Raji (cell line): ENCODE results near the gene PPP2R1A.

Source experiments
- POLR2A ChIP-seq: IDR thresholded peaks from 2 replicates; pipeline ENCODE4 v1.6.1; 2011; ENCODE audit warnings: low read depth, low read length, control low read depth; ENCODE audit not compliant: insufficient read depth

Gene PPP2R1A

DNA sequence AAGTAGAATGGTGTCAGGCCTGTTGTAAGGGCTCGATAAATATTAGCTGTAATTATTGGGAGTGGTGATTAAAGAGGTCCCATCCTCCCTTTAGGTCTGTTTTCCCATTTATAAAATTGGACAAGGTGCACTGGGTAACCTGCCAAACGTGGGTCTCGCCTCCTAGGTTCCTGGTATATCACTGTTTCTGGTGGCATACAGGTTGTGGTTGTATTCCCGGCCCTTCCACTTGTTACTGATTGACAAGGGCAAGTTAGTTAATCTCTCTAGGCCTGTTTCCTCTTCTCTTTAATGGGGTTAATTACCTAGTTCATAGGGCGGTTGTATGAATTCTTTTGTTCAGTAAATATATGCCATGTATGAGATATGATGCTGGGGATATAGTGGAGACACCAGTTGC, 1.5 kb downstream of the PPP2R1A start:
- no peak for TF ChIP-seq POLR2A

DNA sequence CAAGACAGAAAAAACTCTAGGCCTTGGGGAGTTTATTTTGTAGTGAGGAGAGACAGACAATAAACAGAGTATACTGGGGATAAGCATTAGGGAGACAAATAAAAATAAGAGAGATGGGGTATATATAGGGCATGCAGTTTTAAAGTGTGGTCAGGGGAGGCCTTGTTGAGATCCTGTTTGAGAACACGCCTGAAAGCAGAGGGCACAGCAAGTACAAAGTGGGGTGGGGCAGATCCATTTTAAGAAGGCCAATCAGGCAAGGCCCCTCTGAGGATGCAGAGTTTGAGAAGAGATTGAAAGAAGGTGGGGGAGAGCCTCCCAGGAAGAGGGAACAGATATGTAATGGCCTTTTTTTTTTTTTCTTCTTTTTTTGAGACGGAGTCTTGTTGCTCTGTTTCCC, 2.1 kb downstream of the PPP2R1A start:
- no peak for TF ChIP-seq POLR2A

DNA sequence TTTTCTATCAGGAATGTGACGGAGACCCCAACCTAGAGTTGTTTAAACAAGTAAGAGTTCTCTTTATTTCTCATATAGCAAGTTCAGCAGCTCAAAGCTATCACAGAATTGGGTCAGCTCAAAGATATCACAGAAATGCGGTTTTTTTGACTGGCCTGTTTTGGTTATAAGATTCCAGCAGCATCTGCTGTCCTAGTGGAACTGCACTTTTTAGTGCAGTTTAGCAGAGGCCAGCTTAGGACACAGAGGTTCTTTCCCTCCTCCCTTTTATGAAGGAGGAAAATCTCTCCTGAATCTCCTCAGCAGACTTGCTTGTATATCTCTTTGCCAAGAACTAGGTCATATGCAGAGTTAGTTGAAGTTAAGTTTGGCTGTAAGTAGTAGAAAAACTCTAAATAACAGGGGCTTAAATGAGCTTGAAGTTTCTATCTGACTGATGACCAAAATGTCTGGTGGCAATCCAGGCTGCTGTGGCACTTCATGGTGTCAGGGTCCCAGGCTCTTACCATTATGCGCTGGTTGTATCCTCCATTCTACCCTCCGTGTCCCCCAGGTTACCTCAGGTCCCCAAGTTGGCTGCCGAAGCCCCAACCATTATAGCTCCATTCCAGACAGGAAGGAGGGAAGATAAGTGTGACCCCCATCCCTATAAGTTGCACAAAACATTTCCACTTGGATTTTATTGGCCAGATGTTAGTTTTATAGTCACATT, 6.6 kb downstream of the PPP2R1A start:
- TF ChIP-seq POLR2A: no peak

DNA sequence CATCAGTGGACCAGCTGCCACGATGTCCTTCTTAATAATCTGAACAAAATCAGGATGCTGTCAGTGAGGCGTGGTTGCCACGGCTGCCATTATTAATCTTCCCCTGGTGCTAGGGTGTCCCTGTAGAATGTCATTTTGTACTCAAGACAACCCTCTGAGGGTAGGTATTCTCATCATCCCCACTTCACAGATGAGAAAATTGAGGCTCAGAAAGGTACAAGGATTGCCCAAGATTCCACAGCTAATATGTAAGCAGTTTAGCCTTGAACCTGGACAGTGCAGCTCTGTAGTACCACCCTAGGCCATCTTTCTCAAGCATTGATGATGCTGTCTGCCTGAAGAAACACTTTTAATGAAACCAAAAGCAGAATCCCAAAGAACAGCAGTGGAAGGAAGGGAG, 8.1 kb downstream of the PPP2R1A start:
- TF ChIP-seq POLR2A: no peak

DNA sequence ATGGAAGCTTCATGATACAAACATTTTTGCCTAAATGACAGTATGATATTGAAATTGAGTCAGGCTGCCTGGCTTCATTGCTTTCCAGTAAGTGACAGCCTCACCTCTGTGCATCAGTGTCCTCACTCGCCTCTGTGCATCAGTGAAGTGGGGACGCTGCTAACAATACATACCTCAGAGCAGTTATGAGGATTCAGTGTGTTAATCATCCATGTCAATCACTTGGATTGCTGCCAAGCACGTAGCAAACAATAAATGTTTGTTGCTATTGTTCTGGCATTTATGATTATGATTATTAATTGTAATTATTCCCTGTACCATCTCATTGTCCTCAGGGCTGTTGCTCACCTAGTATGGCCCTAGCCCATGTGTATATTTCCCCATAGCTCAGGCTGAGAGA, 8.8 kb downstream of the PPP2R1A start:
- TF ChIP-seq POLR2A: no peak

DNA sequence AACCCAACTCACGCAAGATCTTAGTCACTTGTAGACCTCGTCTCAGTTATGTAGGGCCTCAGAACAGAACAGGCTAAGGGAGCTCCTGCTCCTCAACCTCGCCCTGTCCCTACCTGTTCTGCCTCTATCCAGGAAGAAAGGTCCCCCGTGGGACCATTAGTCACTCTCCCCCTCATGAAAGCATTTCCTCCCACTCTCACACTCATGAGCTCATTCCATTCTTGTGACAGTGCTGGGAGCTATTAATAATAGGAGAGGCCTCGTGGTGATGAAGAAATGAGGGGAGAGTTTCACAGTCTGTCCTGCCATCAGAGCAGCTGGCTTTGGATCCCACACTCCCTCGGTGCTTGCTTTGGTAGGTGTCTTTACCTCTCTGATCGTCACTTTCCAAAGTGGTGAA, 10.2 kb downstream of the PPP2R1A start:
- TF ChIP-seq POLR2A: no peak

DNA sequence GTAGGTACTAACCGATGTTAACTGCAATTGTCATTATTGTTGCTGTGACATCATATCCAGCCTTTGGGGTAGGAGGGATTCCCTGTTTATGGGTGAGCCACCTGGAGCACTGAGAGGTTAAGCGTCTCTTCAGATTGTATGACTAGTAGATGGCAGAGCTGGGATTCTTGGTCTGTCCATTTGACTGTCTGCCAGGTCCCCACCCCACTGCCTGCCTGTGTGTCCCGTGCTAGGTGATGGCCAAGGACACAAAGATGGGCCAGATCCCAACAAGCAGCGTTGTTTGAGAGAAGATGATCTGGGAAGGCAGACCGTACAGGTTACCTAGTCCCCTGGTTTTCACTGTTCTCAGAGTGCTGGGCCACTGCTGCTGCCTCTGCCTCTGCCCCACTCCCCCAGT, 16.6 kb downstream of the PPP2R1A start:
- no peak for TF ChIP-seq POLR2A

DNA sequence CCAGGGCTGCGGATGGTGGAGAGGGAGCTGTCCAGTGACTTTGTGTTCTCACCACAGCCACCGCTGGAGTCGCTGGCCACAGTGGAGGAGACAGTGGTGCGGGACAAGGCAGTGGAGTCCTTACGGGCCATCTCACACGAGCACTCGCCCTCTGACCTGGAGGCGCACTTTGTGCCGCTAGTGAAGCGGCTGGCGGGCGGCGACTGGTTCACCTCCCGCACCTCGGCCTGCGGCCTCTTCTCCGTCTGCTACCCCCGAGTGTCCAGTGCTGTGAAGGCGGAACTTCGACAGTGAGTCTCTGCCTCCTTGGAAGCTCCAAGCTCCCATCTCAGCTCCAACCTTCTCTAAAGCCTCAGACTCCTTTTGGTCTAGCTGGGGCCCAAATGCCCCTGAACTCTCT, 21.4 kb downstream of the PPP2R1A start:
- no peak for TF ChIP-seq POLR2A

DNA sequence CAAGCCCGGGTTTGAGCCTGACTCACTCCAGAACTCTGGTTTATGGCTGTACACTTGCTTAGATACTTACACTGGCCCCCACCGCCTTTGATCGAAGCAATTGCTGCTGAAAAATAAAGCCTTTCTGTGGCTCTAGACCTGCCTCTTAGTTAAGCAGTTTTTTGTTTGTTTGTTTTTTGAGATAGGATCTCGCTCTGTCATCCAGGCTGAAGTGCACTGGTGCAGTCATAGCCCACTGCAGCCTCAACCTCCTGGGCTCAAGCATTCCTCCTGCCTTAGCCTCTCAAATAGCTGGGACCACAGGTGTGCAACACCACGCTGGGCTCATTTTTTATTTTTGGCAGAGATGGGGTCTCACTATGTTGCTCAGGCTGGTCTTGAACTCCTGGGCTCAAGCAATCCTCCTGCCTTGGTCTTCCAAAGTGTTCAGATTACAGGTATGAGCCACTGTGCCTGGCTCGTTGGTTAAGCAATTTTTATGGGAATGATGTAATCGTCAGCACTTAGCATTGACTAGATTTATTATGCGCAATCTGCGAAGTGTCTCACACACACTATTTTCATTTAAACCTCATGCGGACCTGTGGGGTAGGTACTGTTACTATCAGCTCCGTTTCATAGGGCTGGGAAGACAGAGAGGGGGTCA, 22.2 kb downstream of the PPP2R1A start:
- no peak for TF ChIP-seq POLR2A

DNA sequence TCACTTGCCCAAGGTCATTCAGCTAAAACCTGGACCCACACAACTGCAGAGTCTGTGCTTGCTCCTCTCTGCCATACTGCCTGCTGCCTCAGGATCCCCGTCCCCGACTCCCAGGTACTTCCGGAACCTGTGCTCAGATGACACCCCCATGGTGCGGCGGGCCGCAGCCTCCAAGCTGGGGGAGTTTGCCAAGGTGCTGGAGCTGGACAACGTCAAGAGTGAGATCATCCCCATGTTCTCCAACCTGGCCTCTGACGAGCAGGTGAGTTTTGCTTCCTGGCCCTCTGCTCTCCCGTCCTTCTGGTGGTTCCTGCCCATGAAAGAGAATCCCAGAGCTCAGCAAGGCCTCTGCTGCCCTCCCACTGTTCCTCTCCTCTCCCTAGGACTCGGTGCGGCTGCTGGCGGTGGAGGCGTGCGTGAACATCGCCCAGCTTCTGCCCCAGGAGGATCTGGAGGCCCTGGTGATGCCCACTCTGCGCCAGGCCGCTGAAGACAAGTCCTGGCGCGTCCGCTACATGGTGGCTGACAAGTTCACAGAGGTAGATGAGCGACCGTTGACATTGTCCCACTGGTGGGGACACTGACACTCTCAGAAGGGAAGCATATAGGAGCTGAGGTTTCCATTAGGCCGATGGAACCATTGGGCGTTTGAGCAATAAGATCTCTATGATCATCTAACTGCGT, 22.9 kb downstream of the PPP2R1A start:
- no peak for TF ChIP-seq POLR2A

DNA sequence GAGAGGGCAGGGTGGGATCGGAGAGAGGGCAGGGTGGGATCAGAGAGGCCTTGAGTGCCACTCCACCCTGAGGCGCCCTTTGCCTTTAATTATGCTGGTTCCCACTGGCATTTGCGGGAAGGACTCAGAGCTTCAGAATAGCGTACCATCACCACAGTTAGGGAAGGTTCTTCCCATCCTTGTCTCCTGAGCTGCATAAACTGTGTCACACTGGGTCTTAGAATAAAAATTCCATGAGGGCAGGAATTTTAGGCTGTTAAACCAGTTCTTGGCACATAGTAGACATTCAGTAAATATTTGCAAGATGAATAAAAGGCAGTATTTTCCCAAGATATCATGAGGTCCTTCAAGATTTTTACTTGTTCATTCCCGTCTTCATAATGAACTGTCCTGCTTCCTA, 24.4 kb downstream of the PPP2R1A start:
- TF ChIP-seq POLR2A: no peak

DNA sequence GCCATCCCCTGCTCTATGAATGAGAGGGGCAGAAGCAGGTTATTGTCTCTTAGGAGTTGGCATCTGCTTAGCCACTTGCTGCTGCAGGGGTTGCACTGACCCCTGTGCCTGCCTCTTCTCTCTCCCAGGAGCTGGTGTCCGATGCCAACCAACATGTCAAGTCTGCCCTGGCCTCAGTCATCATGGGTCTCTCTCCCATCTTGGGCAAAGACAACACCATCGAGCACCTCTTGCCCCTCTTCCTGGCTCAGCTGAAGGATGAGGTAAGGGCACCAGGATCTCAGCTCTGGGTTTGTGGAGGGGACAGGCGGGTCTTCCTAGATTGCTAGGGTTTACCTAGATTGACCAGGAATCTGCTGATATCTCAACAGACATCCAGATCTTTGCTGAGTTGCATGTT, 26.5 kb downstream of the PPP2R1A start:
- no peak for TF ChIP-seq POLR2A

DNA sequence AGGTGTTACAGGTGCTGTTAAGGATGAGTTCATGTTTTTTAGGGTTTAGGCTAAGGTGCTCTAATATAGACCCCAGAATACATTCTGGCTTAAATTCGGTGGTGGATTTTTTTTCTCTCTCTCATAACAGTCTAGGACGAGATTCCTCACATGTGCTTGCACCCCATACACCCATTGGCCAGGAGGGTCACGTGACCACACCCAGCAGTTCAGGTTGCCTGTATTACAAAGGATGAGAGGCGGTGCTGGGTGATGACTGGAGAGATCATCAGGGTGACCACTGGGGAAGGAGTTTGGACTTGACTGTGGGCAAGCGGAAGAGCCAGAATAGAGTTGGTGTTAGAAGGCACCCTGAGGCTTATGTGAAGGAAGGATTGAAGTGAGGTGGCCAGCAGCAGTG, 27.7 kb downstream of the PPP2R1A start:
- TF ChIP-seq POLR2A: no peak

DNA sequence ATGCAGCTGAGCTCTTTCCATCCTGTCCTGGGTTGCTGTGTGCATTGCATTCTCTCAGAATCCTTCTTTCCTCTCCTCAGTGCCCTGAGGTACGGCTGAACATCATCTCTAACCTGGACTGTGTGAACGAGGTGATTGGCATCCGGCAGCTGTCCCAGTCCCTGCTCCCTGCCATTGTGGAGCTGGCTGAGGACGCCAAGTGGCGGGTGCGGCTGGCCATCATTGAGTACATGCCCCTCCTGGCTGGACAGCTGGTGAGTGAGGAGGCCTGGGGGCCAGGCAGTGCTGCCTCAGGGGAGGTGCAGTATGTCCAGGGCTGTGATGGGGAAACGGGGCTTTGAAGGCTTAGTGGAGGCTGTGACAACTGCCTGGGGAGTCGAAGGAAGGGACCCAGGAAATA, 29.8 kb downstream of the PPP2R1A start:
- TF ChIP-seq POLR2A: no peak

DNA sequence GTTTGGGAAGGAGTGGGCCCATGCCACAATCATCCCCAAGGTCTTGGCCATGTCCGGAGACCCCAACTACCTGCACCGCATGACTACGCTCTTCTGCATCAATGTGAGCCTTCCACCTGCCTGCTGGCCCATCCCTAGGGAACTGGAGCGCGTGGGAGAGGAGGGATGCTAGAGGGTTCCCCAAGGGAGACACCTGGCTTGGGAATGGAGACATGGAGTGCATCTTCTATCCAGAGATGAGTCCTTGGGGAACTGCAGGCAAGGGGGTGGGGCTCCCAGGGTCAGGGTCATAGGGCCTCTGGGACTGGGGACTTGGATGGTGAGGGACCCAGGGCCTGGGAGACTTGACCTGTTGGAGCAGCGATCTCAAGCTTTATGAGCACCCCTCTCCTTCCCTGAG, 31.2 kb downstream of the PPP2R1A start:
- TF ChIP-seq POLR2A: no peak

DNA sequence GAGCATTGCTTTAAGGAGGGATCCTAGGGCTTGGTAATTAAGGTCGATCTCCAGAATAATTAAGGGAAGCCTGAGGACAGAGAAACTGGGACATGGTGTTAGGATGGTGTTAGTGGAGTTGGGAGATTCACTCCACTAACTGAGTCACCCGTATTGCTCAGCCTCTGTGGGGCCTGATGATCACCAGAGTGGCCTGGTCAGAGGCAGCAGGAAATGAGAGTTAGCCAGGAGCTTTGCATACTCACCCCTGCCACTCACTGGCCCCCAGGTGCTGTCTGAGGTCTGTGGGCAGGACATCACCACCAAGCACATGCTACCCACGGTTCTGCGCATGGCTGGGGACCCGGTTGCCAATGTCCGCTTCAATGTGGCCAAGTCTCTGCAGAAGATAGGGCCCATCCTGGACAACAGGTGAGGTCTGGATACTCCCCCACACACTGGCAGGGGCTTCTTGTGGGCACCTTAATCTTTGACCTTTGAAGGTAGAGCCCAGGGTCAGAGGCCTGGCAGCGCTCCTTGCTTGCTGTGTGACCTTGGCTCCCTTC, 32.1 kb downstream of the PPP2R1A start:
- TF ChIP-seq POLR2A: no peak
